ENCODE results near the gene SGMS1.

SGMS1 gene

DNA sequence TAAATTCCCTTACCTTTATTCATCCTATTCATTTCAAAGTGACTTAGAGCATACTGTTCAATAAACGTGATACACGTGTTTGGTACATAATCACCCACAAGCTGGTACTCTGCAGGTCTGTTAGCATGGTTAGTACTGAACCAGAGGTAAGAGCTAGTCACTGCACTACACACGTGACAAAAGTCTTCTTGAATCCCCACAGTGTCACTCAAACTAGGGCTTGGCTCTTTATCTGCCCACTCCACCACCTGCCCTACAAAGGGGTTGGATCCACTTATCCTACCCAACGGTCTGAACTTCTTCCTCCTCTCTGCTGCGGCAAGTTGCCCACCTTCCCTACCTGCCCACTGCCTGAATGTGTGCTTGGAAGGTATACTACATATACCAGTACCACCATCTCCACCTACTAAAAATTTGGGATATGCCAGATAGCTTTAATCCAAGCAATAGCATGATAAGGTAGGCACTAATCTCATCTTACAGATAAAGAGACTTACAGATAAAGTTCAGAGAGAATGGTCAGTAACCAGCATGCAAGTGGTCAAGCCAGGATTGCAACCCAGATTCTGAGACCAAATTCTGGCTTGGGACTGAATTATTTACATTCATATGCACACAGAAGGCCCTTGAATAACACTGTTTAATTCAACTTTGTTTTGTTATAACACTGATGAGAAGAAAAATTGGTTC, 92.2 kb downstream of the SGMS1 start:
- no peak for DNase-seq

GRCh38 chr10:50529660-50530059, 94.1 kb downstream of the SGMS1 start:
- DNase-seq, result no peak

DNA sequence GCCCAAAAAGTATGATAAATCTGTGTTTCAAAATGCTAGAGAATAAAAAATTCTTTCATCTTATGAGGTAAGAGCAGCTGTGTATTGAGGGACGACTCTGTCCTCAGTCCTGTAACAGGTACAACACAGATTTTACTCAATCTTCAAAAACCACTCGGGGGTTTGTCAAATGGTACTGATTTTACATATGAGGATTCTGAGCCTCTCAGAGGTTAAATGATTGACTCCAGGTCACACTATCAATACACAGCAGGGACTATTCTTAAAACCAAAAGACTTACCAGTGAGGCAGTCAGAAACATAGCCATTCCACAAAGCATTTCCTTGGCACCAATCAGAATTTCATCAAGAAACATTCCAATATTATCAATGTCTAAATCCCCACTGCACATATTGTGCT, 95.5 kb downstream of the SGMS1 start:
- DNase-seq, result no peak

GRCh38 chr10:50527442-50528043, 96.2 kb downstream of the SGMS1 start:
- no peak for DNase-seq

DNA sequence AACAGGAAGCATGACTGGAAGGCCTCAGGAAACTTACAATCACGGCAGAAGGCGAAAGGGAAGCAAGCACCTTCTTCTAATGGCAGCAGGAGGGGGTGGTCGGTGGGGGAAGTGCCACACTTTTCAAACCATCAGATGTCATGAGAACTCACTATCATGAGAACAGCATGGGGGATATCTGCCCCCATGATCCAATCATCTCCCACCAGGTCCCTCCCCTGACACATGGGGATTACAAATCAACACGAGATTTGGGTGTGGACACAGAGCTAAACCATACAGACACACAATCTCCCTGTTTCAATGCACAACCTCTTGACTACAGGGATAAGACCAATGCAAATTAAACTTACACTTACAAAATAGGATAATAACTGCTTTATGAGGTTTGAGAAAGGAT, 97.6 kb downstream of the SGMS1 start:
- DNase-seq, result no peak

GRCh38 chr10:50523357-50523756, 100.4 kb downstream of the SGMS1 start:
- no peak for DNase-seq

GRCh38 chr10:50522908-50523307, 100.8 kb downstream of the SGMS1 start:
- DNase-seq, result no peak

GRCh38 chr10:50520115-50520514, 103.6 kb downstream of the SGMS1 start:
- DNase-seq, result no peak

- DNase-seq, result no peak
Measured at GRCh38 chr10:50517626-50518025, 106.1 kb downstream of the SGMS1 start.

- no peak for DNase-seq
Measured at GRCh38 chr10:50516171-50516570, 107.6 kb downstream of the SGMS1 start.

GRCh38 chr10:50515420-50515819, 108.3 kb downstream of the SGMS1 start:
- no peak for DNase-seq

- DNase-seq, result no peak
Measured at GRCh38 chr10:50514995-50515394, 108.8 kb downstream of the SGMS1 start.

DNA sequence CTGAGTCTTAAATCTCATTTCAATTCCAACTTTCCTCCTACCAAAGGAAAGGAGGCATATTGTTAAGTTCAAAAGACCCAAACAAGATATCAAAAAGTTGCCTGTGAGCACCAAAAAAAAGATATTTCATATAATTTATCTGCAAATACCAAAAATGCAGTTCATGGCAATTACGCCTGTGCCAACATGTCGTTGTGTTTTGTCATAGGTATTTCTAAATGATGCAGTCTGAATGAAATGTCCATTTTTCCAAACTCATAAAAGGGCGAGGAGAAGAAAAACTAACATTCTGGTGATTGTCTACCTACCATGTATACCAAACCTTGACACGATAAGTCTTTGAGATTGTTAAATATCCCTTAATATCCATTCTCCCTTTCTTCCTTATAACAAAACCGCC, 109.8 kb downstream of the SGMS1 start:
- DNase-seq, result no peak

DNA sequence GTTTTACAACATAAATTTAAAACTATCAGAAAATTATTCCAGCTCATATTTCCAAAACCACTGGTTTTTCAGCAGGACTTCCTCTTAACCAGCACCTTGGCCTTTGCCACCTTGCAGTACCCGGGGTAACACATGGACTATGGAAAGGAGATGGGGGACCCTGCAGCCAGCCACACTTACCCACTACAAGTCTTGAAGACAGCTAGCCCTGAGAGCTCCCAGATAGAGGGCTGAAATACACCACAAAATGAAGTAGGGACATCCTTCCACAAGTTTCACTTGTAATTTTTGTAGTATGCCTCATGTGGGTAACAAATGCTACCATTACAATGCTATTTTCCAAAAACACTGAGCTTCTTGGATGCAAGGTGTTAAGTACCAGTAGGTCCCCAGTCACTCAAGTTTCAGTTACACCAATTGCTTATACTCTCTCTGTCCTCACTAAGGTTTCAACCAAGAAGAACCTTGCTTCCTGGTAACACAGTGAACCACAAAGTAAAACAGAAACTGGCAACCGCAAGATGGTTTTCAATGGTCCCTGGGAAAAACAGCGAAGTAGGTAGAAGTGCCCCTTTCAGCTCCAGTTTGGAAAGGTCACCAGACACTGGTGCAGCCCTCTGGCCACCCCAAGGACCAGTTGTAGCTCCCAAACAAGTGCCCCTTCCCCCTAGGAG, 110.9 kb downstream of the SGMS1 start:
- DNase-seq, result no peak

- DNase-seq, result peak; percentile 6
Measured at GRCh38 chr10:50512214-50512595, 111.6 kb downstream of the SGMS1 start.

GRCh38 chr10:50511492-50512213, 112.1 kb downstream of the SGMS1 start:
- DNase-seq, result peak; percentile 36

DNA sequence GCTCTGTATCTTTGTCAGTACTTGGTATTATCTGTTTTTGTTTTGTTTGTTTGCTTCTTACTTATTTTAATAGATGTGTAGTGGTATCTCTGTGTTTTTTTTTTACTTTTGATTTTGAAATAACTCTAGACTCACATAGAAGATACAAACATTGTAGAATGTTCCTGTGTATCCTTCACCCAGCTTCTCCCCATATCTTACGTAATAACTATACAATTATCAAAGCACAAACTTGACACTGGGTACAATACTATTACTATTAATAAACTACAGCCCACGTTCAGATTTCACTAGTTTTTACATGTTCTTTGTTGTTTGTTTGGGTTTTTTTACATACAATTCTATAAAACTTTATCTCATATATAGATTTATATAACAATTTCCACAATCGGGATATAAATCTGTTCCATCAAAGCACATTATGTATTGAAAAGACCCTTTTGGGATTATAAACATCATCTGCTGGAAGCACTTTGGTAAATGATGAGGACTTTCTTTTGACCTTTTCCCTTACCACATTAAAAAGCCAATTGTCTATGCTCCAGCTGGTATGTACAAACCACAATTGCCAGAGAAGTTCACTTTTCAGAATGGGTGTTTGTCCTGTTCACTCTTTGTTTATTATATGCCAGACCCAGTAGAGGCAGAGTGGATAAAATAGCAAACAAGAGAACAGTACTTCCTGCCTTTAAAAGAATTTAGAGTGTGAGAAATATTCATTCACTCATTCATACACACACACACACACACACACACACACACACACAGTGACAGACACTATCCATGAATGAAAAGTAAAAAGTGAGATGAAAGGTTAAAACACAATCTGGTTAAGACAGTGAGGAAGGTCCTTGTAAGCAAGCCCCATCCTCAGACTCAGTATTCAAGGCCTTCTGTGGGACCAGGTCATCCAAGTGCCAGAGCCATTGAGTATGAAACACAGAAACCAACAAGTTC, 113.0 kb downstream of the SGMS1 start:
- DNase-seq, result no peak

- no peak for DNase-seq
Measured at GRCh38 chr10:50508315-50509051, 115.3 kb downstream of the SGMS1 start.

DNA sequence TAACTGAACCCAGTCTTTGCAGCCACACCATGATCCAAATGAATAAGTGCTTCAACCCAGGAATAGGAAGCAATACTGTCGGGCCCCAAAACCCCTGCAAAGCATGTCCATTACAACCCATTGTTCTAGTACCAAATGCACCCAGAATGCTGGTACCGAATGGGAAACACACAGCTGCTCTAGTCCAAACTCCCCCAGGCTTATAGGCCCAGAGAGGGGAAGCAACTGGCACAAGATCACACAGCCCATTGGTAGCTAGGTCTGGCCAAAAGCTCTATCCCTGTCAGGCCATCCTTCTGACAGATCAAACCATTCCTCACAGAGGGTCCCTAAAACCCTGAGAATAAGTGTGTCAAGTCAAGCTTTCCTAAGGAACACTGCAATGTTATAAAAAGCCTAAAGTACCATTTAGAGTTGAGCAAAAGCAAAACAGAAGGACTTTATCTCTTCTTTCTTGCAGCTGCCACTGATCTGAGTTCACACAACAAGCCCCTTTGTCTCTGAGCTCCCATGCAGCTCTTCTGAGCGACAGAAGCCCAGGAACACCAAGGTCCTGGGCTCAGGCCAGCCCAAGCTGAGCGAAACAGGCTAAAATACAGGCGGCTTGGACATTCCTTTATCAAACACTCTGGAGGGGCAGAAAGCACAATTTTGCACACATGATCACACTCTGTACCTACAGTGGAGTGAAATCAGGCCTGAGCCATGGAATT, 116.7 kb downstream of the SGMS1 start:
- DNase-seq, result no peak

GRCh38 chr10:50504389-50504788, 119.4 kb downstream of the SGMS1 start:
- no peak for DNase-seq

DNA sequence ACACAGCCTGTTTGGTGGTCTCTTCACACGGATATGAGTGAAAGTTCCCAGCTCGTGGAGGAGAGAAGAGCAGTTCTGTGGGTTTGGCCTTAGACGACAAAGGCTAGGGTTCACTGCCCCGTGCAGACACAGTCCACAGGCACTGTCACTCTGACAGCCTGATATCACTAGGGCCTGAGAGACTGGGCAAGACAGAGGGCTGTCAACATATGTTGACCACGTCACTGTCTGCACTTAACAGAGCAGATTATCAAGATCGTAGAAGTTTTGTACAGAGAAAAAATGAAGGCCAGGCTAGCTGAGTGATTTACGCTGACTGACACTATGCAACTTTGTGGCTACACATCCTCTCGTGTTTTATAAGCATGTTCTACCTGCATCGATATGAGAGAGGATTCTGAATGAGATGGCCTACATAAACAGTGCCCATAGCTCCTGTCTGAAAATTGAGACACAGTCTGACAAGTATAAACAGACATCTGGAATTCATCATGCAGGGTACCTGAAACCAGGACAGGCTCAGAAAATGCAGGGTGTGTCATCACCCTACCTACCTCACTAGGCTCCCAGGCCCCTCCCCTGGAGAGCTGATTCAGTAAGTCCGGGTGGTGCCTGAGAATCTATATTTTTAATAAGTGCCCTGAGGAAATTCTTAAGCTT, 120.0 kb downstream of the SGMS1 start:
- DNase-seq, result no peak

Data from EL (cell line).